GM12872 (cell line): Measurements from ENCODE around the gene SDHAF3.

Experiments used
- TF ChIP-seq, protein P1 (sequence below): IDR thresholded peaks from 3 replicates; pipeline ENCODE4 v1.5.1; 2011; ENCODE audit warnings: low read depth, mild to moderate bottlenecking, low read length, moderate library complexity; ENCODE audit not compliant: insufficient read depth

The SDHAF3 gene

DNA sequence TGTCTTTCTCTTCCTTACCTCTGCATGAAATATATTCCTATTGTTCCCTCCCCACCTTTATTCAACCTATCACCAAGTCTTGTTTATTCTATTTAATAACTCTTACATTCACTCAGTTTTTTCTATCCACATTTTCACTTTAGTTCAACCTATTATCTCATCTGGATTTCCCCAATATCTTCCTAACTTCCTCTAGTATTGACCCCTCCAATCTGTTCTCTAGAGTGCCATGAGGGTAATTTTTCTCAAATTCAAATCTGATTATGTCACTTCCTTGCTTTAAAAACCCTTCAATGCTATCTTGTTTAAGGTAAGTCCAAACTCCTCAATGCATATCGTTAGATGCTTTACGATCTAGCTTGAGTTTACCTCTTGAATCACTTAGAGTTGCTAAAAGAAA is 86.5 kb downstream of the SDHAF3 start:
- TF ChIP-seq, protein P1, sequence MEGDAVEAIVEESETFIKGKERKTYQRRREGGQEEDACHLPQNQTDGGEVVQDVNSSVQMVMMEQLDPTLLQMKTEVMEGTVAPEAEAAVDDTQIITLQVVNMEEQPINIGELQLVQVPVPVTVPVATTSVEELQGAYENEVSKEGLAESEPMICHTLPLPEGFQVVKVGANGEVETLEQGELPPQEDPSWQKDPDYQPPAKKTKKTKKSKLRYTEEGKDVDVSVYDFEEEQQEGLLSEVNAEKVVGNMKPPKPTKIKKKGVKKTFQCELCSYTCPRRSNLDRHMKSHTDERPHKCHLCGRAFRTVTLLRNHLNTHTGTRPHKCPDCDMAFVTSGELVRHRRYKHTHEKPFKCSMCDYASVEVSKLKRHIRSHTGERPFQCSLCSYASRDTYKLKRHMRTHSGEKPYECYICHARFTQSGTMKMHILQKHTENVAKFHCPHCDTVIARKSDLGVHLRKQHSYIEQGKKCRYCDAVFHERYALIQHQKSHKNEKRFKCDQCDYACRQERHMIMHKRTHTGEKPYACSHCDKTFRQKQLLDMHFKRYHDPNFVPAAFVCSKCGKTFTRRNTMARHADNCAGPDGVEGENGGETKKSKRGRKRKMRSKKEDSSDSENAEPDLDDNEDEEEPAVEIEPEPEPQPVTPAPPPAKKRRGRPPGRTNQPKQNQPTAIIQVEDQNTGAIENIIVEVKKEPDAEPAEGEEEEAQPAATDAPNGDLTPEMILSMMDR = no peak

DNA sequence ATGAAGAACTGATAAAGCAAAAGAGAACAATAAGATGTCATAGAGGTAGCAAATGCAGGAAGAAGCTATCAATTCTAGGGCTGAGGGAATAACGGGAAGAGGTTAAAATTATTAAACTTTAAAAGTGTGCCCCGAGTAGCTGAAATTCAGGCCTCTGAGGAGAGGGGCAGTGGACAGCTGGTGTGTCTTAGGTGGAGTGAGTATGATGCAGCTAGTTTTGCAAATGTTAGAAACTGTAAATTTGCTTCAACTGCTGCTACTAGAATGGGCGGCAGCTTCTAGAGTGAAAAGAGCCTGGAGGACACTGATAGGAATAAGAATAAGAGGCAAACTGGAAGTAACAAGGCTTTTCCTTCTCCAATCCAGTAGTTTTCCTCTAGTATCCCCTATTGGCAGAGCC is 87.3 kb downstream of the SDHAF3 start:
- TF ChIP-seq, protein P1 = no peak

DNA sequence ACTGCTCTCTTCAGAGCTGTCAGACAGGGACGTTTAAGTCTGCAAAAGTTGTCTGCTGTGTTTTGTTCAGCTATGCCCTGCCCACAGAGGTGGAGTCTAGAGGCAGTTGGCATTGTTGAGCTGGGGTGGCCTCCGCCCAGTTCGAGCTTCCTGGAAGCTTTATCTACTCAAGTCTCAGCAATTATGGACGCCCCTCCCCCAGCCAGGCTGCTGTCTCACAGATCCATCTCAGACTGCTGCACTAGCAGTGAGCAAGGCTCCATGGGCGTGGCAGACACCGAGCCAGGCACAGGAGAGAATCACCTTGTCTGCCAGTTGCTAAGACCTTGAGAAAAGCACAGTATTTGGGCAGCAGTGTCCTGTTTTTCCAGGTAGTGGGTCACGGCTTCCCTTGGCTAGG is 98.1 kb downstream of the SDHAF3 start:
- TF ChIP-seq, protein P1 = no peak

DNA sequence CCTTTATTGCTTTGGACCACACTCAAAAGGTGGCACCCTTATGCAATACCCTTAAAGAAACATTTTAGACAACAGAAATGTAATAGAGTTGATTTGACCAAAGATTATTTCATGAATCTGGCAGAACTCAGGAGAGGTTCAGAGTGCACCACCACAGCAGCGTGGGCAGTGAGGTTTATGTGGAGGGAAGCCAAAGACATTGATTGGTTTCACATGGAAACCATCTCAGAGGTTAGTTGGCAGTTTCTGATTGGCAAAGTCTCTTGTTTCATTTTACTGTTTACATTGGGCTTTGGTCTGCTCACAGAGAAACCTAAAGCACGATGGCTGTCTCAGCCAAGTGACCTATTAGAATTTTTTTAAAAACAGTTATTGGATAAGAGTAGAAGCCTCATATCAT is 101.3 kb downstream of the SDHAF3 start:
- TF ChIP-seq, protein P1 = no peak

DNA sequence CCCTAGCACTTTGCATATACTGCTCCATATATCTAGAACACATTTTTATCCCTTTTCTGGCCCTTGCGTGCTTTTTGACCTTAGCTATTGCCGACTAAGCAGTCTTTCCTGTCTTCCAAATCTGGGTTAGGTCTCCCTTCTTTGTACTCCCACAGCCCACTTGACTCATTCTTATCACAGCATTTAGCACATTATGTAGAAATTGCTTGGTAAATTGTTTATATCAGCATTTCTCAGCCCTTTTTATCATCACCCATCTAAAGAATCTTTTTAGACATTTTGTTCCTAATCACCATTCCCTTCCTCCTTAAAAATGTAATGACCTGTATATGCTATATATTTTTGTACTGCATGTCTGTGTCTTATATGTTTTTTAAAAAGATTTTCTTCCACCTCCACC is 101.7 kb downstream of the SDHAF3 start:
- TF ChIP-seq, protein P1 = no peak

DNA sequence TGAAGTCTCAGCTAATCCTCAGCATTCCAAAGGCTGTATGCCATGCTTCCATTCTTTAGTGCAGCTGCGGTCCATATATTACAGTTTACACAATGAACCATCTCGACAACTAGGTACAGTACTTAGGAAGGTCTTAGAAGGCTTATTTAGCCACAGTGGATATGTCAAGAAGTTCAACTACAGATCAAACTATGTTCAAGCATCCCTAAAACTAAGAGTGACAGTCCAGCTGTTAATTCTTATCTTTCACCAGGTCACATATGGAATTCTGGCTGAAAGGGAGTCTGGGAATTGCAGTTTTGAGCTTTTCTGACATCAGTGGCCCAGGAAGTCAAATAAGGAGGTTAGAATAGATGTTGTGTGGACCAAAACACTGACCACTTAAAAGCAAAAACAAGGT is 106.8 kb downstream of the SDHAF3 start:
- TF ChIP-seq, protein P1 = no peak

DNA sequence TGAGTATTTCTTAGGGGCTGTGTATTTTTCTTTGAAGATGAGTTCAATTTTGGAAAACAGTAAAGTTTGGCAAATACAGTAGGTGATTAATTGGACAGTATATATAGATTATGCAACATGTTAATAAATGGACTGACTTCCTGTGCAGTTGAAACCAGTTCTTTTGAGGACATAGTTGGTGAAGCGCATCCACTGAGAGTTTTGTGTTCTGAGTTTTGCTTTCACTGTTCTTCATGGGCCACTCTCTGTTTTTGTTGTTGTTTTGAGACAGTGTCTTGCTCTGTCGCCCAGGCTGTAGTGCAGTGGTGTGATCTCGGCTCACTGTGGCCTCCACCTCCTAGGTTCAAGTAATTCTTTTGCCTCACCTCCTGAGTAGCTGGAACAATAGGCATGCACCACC is 109.0 kb downstream of the SDHAF3 start:
- TF ChIP-seq, protein P1 = no peak
